ENCODE data around the gene SFXN5.

DNA sequence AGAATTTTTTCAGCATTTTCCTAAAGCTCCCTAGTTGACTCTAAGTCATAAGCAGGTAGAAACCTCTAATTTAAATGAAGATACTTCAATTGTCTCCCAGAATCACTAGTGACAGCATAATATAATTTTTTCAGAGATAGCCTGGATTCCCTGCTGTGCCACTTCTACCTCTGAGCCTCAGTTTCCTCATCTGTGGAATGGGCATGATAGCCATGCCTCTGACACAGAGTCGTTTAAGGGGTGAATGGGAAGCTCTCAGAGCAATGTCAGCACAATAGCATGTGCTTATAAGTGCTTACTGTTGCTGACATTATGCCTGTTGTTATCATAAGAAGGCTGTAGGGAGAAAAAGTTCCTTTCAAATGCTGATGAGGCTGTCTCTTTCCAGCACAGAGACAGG, 48.0 kb downstream of the SFXN5 start:
- TF ChIP-seq, protein P1, sequence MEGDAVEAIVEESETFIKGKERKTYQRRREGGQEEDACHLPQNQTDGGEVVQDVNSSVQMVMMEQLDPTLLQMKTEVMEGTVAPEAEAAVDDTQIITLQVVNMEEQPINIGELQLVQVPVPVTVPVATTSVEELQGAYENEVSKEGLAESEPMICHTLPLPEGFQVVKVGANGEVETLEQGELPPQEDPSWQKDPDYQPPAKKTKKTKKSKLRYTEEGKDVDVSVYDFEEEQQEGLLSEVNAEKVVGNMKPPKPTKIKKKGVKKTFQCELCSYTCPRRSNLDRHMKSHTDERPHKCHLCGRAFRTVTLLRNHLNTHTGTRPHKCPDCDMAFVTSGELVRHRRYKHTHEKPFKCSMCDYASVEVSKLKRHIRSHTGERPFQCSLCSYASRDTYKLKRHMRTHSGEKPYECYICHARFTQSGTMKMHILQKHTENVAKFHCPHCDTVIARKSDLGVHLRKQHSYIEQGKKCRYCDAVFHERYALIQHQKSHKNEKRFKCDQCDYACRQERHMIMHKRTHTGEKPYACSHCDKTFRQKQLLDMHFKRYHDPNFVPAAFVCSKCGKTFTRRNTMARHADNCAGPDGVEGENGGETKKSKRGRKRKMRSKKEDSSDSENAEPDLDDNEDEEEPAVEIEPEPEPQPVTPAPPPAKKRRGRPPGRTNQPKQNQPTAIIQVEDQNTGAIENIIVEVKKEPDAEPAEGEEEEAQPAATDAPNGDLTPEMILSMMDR (conservative IDR thresholded peaks at IDR 0.05 in 1 of 2, IDR thresholded peaks at IDR 0.05 in 1 of 2; ENCODE audit: low read depth in 1 of 2, low read length in 2 of 2): no peak
- no peak for TF ChIP-seq EZH2 (IDR thresholded peaks at IDR 0.05; ENCODE audit: low read length, missing control alignments)

Measured in fibroblast of lung (primary cell).